ENCODE results near the gene ARL6IP1. TPM values are rescaled to one million over a fixed set of nuclear protein-coding genes. Genes with fewer than 3 reads are reported as not detected.

The ARL6IP1 gene
- total and polyA plus RNA-seq, 2 donors (not counting 3 experiments of a cell fraction or from before 2014, with no cell fraction given), result 251 to 338 TPM

GRCh38 chr16:18846416-18846815 is 45.1 kb upstream of the ARL6IP1 start:
- H3K36me3 ChIP-seq (ENCODE audit: control insufficient read depth in 2 of 2, extremely low read depth in 1 of 2, insufficient read depth in 2 of 2, low read length in 2 of 2), result peaks cover 27 to 38% of the 10 kb centered on the region in 2 experiments
- peak; percentile 46 for FAIRE-seq

More at GRCh38 chr16:18846416-18846815, 45.1 kb upstream of the ARL6IP1 start:
- no peaks in the 10 kb centered on the region for H3K9me3 ChIP-seq (replicated peaks; ENCODE audit: control insufficient read depth, insufficient read depth, low read length)
- no peak overlapping the region for H3K4me2 ChIP-seq (ENCODE audit: insufficient read depth, low read length)
- no peak for DNase-seq (ENCODE audit: low read depth, low spot score)
- no peaks in the 10 kb centered on the region for H3K9me1 ChIP-seq (replicated peaks; ENCODE audit: control insufficient read depth, extremely low read depth, insufficient read depth, low read length)
- CTCF ChIA-PET, result interaction anchor here (1.1 to 1.5 kb wide), 2 partner anchors 9 to 16 kb away, joined by 3 read pairs; no protein-coding TSS in a partner anchor
- intact Hi-C loops (cut with micrococcal nuclease), result no loop called here
- H3K27me3 ChIP-seq (ENCODE audit: control insufficient read depth in 2 of 2, insufficient read depth in 2 of 2, low read length in 2 of 2), result no peaks in the 10 kb centered on the region
- no peak overlapping the region for H2AFZ ChIP-seq (ENCODE audit: low read depth, low read length)
- H3K27ac ChIP-seq (ENCODE audit: insufficient read depth, low read depth, low read length), result no peak overlapping the region
- dilution Hi-C loops (cut with MboI; ENCODE audit: extremely low pct_ligation_motif_present, low sequenced_read_pairs), result no loop called here
- no peaks in the 10 kb centered on the region for H4K20me1 ChIP-seq (replicated peaks; ENCODE audit: control insufficient read depth, extremely low read depth, insufficient read depth, low read length)
- no peak for TF ChIP-seq EZH2 (IDR thresholded peaks at IDR 0.05; ENCODE audit: borderline replicate concordance, low read depth, low read length, severe bottlenecking)
- TF ChIP-seq MAX (IDR thresholded peaks at IDR 0.05; ENCODE audit: insufficient read depth, insufficient read length), result no peak
- TF ChIP-seq POLR2AphosphoS5 (IDR thresholded peaks at IDR 0.05; ENCODE audit: insufficient read depth, low read depth, low read length), result no peak
- TF ChIP-seq JUN (IDR thresholded peaks at IDR 0.05; ENCODE audit: borderline replicate concordance, insufficient read depth, insufficient read length, low read depth), result no peak
- no peak for TF ChIP-seq POLR2A (IDR thresholded peaks at IDR 0.05; ENCODE audit: low read depth, low read length)
- no peak for TF ChIP-seq FOS (IDR thresholded peaks at IDR 0.05; ENCODE audit: borderline replicate concordance, insufficient read depth, low read length)
- no peak for TF ChIP-seq CTCF (IDR thresholded peaks at IDR 0.05; ENCODE audit: extremely low read depth in 1 of 2, insufficient read depth in 1 of 2, low read depth in 1 of 2, low read length in 2 of 2)
- no peak for TF ChIP-seq MYC (IDR thresholded peaks at IDR 0.05; ENCODE audit: low read depth, low read length)
- no peak for TF ChIP-seq GATA2 (IDR thresholded peaks at IDR 0.05; ENCODE audit: insufficient read depth, insufficient read length, low read depth, low read length)
- H3K4me1 ChIP-seq (ENCODE audit: control insufficient read depth, extremely low read depth, insufficient read depth, low read length), result no peaks in the 10 kb centered on the region
- H3K9ac ChIP-seq (replicated peaks; ENCODE audit: extremely low read depth, insufficient read depth, low read length), result no peak overlapping the region
- no peak overlapping the region for H3K4me3 ChIP-seq (replicated peaks in 1 of 3; ENCODE audit: insufficient read depth in 1 of 3, low read depth in 1 of 3, low read length in 3 of 3)
- POLR2A ChIA-PET, result no interaction called here
- no TSS peak for BruUV-seq (replicated peaks)
- H3K79me2 ChIP-seq (ENCODE audit: control insufficient read depth, insufficient read depth, low read length), result no peaks in the 10 kb centered on the region

All from endothelial cell of umbilical vein (primary cell).